ENCODE results near the gene GOLGA8H. TPM values are rescaled to one million over a fixed set of nuclear protein-coding genes. Genes with fewer than 3 reads are reported as not detected.
"Not testable (repeated sequence)": the region's sequence is repeated elsewhere in the genome, so short reads cannot be mapped to it uniquely, and the experiment has no call there.

The GOLGA8H gene
- 0.40 and 0.77 TPM in 2 replicates for total RNA-seq (2014; rRNA removed)
- 0.24 TPM for polyA plus RNA-seq (2012)

- DNase-seq (ENCODE audit: low read depth): not testable (repeated sequence)
Measured at GRCh38 chr15:30603796-30604195, at the start of gene GOLGA8H. Gene GOLGA8H (plus strand): TSS chr15:30604028. CDS start chr15:30604126, 98 bp downstream.

DNA sequence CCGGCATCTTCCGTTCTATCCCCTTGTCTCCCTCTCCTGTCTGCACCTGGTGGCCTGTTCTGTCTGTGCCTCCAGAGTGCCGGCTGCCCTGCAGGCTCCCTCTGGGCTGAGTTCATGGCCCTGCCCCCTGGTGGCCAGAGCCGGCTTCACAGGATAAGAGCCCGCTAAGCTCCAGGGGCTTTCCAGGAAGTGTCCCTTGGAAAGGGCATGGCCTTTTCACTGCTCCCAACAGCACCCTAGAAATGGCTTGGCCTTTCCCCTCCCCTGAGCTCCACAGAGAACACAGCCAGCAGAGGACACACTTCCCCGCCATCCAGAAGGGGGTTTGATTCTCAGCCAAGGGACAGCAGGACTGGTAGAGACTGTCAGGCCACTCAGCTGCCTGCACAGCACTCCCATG lies 36.9 kb upstream of the GOLGA8H start:
- peak; percentile 0 for DNase-seq (ENCODE audit: low read depth)

GRCh38 chr15:30573012-30573491 lies 30.8 kb upstream of the GOLGA8H start:
- not testable (repeated sequence) for DNase-seq (ENCODE audit: low read depth)

DNA sequence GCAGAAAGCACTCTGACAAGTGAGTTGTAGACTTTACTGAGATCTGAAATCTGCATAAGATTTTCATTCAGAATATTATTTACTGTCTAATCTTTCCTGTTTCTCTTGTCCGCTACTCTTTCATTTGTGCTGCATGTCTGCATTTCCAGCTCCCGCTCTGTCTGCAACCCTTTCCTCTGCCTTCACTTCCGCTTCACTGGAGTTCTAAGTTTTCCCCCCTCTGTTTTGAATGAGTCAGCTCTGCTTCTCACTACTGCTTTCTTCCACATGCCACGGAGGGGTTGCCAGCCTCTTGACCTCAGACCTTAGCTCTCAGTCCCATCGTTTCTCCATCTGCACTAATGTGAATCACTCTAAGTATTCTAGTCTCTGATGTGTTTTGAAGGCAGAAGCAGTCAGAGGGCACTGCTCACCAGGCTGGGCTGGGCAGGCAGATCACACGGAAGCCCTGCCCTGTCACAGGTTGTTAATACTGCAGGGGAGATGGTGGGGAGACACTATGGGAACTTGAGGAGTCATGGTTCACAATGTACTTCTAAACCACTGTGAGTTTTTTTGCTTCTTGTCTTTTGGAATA lies 24.3 kb upstream of the GOLGA8H start:
- DNase-seq (ENCODE audit: low read depth): not testable (repeated sequence)

DNA sequence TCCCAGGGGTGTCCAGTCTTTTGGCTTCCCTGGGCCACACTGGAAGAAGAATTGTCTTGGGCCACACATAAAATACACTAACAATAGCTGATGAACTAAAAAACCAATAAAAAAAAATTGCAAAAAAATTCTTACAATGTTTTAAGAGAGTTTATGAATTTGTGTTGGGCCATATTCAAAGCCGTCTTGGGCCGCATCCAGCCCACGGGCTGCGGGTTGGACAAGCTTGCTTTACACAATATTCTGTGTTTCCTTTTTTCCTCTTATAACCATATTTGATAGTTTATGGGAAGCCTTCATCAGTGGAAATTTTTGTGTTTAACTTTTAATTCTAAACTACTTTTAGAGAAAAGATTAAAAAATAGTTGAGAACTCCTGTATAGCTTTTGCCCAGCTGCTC lies 23.1 kb upstream of the GOLGA8H start:
- not testable (repeated sequence) for DNase-seq (ENCODE audit: low read depth)

GRCh38 chr15:30598953-30599352 lies 4.9 kb upstream of the GOLGA8H start:
- not testable (repeated sequence) for DNase-seq (ENCODE audit: low read depth)

- not testable (repeated sequence) for DNase-seq (ENCODE audit: low read depth)
Measured at GRCh38 chr15:30612271-30612670, 8.4 kb downstream of the GOLGA8H start.

GRCh38 chr15:30621342-30621741 lies 17.5 kb downstream of the GOLGA8H start:
- DNase-seq (ENCODE audit: low read depth): not testable (repeated sequence)

DNA sequence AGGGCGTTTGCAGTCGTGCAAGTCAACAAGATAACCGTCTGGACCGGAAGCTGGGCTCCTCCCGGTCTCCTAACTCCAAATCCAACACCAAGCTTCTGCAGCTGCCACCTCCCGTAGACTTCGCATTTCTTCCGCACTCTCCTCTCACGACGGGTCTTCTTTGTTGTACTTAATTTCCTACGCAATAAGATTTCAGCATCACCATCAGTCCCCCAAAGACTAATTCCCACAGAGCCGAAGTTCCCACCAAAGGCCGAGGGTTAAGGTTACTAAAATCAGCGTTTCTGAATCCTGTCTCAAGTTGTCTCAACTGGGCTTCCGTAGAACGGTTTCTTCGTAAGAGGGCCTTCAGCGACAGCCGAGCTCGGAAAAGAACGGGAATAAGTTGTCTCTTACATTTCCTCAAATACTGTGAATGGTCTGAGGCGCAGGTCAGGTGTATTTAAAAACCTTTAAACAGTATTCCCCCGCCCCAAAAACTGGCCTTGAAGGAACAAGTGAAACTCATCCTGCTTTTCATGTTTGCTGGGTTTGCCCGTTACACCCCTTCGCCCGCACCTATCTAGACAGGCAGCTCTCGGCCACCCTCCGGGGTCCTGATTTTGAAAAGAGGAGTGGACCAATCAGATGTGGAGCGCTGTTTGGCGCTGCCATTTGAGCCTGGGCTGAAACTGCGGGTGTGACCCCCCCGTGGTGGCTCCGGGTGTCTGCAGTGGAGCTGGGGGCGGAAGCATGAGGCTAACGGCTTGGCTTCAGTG lies 21.8 kb downstream of the GOLGA8H start, which contains the start of gene ARHGAP11B:
Gene ARHGAP11B, plus strand, starts transcription at position 693 of the 758 bp plus-strand sequence.
- DNase-seq (ENCODE audit: low read depth): peak; percentile 99

- DNase-seq (ENCODE audit: low read depth): not testable (repeated sequence)
Measured at GRCh38 chr15:30626194-30626565, 22.4 kb downstream of the GOLGA8H start.

GRCh38 chr15:30626632-30627031 lies 22.8 kb downstream of the GOLGA8H start:
- not testable (repeated sequence) for DNase-seq (ENCODE audit: low read depth)

GRCh38 chr15:30650012-30650929 lies 46.4 kb downstream of the GOLGA8H start:
- DNase-seq (ENCODE audit: low read depth): peak; percentile 43

DNA sequence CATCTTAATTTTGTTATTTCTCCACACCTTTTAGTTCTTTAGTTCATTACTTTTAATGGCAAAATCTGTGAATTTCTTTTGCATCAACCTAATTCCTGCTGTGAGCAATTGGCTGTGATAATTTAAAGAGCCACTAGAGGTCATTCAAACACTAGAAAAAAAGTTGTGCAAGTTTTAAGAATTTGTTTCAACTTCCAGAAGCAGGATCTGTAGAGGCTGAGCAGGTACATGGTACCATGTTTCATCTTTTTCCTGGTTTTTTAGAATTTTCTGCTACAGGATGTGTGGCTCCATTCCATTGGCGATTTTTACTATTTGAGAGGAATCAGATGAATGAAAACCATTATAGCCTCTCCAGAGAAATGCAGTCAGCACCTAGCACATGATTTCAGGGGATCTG lies 57.3 kb downstream of the GOLGA8H start:
- peak; percentile 11 for DNase-seq (ENCODE audit: low read depth)

Other genes with a start within 250 kb of the GOLGA8H start
- gene CHRFAM7A, start 210.5 kb upstream of the GOLGA8H start, total RNA-seq (2014; rRNA removed): 2.2 and 4.6 TPM in 2 replicates
- gene GOLGA8R, start 189.8 kb upstream of the GOLGA8H start, total RNA-seq (2014; rRNA removed): 1.3 and 2.0 TPM in 2 replicates
- 0.77 and 1.2 TPM in 2 replicates for gene GOLGA8Q, start 52.0 kb upstream of the GOLGA8H start, total RNA-seq (2014; rRNA removed)

All from LHCN-M2 (cell line).